GM12874 (cell line): ENCODE results near the gene VEPH1.

ENCODE experiments used
- TF ChIP-seq, protein P1 (sequence below): IDR thresholded peaks from 2 replicates; pipeline ENCODE4 v1.5.1; 2011; ENCODE audit warnings: low read depth, mild to moderate bottlenecking, control low read depth, low read length, moderate library complexity; ENCODE audit not compliant: insufficient read depth

Gene VEPH1

DNA sequence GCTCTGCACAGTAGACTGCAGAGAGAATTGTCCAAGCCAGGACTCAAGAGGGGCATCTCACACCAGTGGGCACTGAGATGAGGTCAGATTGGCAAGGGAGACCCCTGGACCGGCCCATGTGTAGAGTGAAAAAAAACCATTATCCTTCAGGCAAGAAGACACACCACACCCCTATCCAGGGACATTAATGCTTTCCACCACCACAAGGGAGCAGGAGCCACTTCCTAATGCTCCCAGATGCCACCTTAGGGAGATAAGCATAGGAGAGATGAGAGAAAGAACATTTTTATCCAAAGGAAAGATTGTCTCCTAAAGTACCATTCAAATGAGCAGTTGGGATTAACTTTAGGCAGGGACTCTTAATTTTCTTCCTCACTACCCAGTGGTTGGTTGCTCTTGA is 176.2 kb downstream of the VEPH1 start:
- TF ChIP-seq, protein P1, sequence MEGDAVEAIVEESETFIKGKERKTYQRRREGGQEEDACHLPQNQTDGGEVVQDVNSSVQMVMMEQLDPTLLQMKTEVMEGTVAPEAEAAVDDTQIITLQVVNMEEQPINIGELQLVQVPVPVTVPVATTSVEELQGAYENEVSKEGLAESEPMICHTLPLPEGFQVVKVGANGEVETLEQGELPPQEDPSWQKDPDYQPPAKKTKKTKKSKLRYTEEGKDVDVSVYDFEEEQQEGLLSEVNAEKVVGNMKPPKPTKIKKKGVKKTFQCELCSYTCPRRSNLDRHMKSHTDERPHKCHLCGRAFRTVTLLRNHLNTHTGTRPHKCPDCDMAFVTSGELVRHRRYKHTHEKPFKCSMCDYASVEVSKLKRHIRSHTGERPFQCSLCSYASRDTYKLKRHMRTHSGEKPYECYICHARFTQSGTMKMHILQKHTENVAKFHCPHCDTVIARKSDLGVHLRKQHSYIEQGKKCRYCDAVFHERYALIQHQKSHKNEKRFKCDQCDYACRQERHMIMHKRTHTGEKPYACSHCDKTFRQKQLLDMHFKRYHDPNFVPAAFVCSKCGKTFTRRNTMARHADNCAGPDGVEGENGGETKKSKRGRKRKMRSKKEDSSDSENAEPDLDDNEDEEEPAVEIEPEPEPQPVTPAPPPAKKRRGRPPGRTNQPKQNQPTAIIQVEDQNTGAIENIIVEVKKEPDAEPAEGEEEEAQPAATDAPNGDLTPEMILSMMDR = no peak

DNA sequence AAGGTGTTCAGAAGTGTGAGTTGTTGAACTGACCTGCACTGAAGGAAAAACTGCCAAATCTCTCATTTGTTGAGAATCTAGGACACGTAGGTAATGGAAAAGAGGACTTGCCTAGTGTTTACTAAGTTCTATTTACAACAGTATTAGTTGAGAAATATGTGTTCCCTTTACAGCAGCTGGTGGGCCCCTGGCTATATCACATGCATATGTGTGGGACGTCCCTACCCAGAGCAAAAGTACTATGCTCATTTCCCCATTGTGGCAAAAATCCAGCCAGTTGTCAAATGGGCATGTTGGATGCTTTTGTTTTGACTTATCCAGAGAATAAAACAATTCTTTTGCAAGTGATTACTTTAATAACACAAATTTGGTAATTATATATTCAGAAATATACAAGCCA is 179.9 kb downstream of the VEPH1 start:
- TF ChIP-seq, protein P1 = no peak

DNA sequence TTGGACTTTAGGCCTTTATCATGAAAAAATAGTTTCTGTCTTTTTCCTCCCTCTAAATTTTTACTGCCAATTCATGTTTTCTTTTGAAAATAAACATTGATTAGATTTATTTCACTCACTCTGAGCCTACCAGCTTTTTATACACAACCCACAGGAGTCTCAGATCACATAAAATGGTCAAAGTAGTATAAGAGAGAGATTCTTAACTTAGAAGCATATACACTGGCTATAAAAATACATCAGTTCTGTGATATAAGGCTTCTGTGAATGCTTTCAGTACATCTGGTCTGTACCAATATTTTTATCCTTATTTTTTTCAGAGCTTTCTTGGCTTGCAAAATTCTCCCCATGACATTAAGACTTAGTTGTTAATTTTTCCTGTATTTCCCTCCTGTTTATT is 183.5 kb downstream of the VEPH1 start:
- TF ChIP-seq, protein P1 = no peak

DNA sequence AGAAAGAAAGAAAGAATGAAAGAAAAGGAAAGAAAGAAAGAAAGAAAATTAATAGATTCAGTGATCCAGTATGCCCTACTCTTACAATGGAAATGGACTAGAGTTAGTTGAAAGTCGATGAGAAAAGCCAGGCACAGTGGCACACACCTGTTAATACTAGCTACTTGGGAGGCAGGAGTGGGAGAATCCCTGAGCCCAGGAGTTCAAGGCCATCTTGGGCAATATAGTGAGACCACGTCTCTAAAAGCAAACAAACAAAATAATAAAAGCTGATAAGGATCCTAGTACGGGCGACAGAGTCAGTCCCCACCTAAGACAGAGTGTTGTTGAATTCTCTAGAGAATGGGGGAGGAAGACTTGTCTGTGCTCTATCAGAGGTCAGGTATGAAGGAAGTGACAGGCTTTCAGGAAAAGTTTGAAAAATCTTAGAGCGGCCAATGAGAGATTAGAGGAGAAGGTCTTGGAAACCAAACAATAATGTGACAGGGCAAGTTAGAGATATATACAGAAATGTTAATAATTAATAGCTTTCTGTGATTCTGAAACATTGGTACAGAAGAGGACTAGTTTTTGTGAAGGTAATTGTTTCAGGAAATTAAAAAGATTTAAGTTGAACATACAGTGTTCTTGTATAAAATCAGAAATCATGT is 184.5 kb downstream of the VEPH1 start:
- TF ChIP-seq, protein P1 = no peak

DNA sequence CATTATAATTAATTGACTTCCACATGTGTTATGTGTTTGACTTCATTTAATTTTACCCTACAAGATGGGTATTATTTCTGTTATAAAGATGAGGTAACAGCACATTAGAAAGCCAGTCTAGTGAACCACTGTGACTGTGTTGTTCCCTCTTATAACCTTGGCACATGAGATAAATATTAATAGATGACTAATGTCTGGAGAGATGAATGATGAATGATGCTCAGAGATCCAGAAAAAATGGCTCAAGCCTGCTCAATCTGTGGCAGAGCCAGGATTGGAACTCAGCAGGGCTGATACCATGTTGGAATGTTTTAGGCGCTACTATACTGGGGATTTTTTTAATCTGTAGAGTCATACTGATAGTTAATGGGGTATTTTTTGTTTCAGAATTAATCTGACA is 185.3 kb downstream of the VEPH1 start:
- TF ChIP-seq, protein P1 = no peak

DNA sequence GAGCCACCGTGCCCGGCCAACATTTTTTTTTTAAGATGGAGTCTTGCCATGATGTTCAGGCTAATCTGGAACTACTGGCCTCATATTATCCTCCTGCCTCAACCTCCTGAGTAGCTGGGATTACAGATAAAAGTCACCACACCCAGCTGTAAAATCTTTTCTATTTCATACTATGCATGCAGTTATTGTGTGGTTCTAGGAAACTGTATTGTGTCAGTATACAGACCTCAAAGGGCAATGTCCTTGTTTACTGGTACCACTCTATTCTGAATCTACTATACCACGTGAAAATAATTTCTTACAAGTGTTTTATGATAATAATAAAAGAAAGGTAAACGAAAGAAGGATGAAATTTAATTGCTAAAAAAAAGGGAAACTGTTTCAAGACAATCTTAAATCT is 190.0 kb downstream of the VEPH1 start:
- TF ChIP-seq, protein P1 = no peak

DNA sequence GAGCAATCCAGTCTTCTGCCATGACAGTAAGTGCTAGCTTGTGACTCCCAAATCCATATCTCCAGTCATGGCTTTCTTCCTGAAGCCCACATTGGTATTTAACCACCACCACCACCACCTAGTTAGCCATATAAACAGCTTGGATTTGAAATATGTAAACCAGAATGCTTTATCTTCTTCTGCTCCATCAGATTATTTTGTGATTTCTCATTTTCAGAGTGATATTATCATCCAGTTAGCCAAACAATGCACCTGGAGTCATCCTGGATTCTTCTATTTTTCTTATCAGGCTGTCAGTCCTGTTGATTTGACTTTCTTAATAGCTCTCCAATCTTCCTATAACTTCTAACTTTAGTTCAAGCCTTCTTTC is 190.9 kb downstream of the VEPH1 start:
- TF ChIP-seq, protein P1 = no peak
